Measurements from ENCODE around the gene SREBF1.

- TF ChIP-seq CTCF (IDR thresholded peaks at IDR 0.05), result no peak
- TF ChIP-seq POLR2A (IDR thresholded peaks at IDR 0.05), result no peak
Observed at GRCh38 chr17:17784657-17785267, 52.0 kb downstream of the SREBF1 start.
